GM19099 (cell line): ENCODE measurements around the gene TMEM250.

ENCODE experiments used
- POLR2A ChIP-seq: IDR thresholded peaks from 3 replicates; pipeline ENCODE4 v1.6.1; 2011; ENCODE audit warnings: low read depth; ENCODE audit not compliant: insufficient read length; ENCODE audit errors: extremely low read depth

The TMEM250 gene, protein sequence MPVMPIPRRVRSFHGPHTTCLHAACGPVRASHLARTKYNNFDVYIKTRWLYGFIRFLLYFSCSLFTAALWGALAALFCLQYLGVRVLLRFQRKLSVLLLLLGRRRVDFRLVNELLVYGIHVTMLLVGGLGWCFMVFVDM

DNA sequence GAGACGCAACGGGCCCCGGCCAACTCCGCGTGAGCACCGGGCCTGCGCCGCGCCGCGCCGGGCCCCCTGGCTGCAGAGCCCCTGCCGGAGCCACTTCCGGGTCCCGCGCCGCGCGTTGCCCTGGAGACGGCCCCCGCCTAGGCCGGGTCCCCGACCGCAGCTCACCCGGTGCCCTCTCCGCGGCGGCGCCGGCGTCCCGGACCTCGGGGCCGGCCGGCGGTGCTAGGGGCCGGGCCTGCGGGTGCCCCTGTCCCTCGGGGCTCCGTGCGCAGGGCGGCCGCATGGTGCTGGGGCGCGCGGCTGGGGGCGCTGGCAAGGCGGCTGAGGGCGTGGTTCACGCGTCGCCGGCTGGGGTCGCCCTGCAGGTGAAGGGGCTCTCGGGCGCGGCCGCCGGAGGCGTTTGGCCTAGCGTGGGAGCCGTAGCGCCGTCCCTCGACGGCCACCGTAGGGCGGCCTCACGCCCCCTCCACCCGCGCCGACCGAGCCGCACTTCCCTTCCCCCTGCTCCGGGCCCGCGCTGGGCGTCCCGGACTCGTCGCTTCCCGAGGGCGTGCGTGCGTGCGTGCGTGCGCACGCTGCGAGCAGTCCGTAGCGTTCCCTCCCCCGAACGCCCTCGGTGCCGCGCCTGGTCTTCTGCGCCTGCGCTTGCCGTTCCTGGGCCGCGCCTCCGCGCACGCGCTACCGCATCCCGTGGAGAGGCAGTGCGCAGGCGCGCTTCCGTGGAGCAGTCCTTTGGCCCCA, at the start of gene TMEM250:
Gene TMEM250, minus strand, starts transcription at position 556 of the 741 bp plus-strand sequence. CDS start 1,975 bp downstream, outside the sequence.
- peak; percentile 79 for TF ChIP-seq POLR2A

DNA sequence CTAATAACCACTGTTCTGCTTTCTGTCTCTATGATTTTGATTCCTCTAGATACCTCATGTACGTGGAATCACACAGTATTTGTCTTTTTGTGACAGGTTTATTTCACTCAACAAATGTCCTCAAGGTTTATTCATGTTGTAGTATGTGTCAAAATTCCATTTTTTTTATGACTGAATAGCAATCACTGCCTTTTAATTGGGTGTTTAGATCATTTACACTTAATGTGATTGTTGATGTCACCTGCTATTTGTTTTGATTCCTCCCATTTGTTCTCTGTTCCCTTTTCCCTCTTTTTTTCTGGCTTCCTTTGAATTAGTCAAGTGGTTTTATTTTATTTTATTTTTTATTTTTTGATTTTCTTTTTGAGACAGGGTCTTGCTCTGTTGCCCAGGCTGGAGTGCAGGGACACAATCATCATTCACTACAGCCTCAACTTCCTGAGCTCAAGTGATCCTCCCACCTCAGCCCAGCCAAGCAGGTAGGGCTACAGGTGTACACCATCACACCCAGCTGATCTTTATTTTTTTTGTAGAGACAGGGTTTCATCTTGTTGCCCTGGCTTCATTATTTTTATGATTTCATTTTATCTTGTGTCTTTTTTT, 44.7 kb upstream of the TMEM250 start:
- no peak for TF ChIP-seq POLR2A

DNA sequence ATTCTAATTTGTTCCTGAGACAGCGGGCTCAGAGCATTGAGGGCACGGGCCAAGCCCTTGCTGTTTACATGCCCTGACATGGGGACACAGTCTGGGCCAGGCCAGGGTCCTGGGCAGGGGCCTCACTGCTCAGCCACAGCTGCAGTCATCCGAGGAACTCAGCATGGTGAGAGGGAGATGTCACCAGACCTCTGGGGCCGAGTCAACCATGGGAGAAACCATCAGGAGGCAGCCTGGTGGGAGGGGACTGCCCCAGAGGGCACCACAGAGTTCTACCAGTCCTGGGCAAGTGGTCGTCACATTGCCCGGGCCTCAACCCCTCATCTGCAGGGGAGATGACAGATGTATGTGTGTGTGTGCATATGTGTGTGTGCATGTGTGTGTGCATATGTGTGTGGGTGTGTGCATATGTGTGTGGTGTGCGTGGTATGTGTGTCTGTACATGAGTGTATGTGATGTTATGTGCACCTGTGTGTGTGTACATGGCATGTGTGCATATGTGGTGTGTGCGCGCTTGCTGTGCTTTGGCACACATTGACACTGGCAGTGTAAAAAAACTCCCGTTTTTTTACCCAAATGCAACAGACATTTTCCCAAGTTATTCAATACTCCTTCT, 42.4 kb upstream of the TMEM250 start:
- TF ChIP-seq POLR2A, result no peak

DNA sequence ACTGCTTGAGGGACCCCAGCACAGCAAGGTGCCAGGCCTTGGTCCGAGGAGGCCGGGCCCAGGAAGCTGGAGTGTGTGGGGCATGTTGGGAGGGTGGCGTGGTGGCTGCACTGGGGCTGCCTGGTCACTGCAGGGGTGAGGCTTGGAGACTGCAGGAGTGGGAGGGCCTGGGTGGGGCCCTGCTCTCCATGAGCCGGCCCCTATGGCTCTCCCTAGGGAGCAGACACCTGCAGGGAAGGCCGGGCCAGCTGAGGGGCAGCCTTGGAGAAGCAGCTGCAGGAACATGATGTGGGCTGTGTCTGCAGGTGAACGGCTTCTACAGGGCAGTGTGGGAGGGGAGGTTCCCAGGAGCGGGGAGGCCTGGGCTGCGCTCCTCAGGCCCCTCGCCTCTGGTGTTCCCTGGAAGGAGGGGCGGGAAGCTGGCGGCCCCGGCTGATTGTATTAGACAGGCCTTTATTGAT, 41.7 kb upstream of the TMEM250 start:
- no peak for TF ChIP-seq POLR2A

DNA sequence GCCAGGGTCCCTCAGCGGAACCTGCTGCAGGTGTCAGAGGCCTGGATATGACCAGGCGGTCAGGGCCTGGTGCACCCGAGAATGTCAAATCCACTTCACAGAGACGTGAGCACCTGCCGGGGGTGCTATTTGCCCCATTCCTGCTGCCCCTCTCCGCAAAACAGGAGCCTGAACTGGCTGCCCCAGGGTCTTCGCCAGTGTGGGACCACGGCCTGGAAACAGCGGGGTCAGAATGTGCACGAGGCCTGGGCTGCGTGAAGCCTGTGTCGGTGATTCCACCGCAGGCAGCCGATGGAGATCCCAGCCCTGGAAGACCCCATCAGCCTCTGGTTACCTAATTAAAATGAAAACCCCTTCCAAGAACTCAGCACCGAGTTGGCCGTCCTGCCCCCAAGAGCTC, 41.2 kb upstream of the TMEM250 start:
- no peak for TF ChIP-seq POLR2A

DNA sequence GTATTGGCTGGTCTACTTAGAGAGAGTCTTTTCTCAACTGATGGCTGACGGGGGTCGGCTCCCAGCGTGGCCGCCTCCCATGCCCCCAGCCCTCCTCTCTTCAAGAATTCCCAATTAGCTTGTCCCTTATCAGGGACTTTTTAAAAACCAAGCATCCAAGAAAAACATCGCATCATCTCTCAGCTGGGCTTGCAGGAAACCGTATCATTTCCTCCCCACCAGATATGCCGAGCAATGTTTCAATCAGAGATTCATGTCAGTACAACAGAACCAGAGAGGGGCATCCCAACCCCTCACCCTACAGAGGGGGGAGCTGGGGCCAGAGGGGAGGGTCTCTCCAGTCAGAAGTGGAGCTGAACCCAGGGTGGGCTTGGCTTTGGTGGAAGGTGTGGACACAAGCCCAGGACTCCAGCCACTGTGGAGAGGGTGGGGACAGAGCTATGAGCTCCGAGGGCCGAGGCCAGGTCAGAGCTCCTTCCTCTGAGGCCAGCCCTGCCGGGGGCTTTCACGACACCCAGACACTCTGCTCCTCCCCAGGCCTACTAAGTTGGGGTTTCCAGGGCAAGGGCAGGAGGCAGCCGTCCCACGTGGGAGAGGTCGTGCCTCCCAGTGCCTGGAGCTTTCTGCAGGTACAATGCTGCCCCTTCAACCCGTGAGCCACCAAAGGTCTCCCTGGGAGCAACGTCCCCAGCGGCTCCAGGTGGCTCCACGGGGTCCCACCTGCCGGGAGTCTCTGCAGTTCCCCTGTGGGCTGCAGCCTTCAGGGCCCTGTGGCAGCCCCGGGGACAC, 39.0 kb upstream of the TMEM250 start:
- TF ChIP-seq POLR2A, result no peak

DNA sequence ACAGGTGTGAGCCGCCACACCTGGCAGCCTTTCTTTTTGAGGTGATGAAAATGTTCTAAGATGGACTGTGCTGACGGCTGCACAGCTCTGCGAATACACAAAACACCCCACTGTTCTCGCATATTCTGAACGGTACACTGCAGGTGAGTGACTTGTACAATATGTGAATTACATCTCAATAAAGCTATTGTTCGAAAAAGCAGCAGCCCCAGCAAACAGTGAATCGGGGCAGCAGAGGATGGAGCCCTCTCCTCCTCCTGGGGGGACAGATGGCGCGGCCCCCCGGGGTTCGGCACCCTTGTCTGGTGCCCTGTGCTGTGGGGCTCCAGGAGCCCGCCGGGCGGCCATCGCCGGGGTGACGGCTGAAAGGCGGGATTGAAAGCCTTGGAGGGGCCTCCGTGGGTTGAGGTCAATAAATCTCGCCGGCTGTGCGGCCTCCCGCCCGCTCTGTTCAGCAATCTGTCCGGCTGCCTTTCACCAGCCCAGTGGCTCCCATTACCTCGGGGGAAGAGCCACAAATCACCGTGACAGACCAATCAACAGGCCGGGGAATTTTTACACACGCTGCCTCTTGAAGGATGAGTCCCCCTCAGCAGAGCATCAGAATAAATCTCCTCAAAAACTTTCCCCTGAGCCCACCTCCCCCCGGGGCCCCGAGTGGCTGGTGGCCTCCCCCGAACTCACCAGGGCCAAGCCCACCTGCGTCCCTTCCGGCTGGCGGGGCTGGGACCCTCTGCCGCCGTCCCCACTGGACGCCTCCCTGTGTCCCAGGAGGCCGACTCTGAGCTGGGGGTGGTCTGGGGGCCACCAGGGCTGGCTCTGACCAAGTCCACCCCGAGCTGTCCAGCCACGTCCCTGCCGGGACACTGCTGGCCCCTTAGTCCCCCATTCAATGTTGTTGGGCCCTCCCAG, 37.8 kb upstream of the TMEM250 start:
- no peak for TF ChIP-seq POLR2A

DNA sequence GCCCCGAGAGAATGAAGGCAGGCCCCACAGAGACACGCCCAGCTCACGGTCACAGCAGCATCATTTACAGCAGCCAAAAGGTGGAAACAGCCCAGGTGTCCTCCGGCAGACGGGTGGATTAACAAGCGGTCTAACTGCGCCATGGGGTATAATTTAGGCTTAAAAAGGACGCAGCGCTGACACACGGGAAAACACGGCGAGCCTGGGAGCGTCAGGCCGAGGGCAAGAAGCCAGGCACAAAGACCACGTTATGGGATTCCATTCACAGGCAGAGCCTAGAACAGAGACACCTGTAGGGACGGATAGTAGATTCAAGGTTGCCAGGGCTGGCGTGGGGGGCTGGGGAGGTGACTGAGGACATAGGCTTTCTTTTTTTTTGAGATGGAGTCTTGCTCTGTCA, 36.9 kb upstream of the TMEM250 start:
- TF ChIP-seq POLR2A, result no peak

DNA sequence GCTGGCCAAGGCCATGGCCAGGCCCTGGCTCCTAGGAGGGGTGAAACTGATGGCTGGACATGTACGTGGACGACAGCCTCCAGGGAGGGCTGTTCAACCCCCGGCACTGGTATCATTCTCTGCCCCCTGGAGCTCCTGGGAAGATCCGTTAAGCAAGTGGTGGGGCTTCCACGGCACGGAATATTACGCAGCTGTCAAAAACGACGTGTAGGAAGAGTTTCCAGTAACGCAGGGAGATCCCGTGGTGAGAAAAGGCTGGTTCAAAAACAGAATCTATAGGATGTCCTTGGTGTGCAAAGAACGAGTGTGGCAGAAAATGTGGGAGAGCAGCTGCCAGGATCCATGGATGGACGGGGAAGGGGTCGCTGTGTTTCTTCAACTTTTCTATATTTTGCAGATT, 36.3 kb upstream of the TMEM250 start:
- no peak for TF ChIP-seq POLR2A

DNA sequence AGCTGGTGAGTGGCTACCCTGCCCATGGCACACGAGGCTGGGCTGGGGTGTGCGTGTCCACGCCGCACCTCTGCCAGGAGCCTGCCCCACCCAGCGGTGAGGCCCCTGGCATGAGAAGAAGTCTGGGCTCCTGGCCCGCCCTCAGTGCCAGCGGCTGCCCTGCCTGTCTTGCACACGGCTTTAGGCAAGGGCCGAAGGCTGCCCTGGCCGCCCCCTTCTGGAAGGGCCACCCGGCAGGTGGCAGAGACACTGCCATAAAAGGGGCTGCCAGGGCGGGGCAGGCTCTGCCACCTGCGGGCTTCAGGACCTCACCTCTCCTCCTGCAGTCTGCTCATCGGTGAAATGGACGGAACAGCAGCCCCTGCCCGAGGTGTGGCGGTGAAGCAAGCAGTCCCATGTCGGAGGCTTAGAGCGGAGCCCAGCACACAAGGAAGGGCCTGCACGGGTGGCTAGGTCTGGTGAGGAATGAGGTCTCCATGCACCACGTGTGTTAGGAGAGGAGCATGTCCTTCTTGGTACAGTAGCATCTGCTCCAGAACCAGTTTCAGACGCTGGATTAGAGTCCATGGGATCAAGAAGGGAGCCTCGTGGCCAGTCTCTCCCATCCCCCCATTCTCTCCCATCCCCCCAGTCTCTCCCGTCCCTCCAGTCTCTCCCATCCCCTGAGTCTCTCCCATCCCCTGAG, 34.8 kb upstream of the TMEM250 start:
- TF ChIP-seq POLR2A, result no peak

DNA sequence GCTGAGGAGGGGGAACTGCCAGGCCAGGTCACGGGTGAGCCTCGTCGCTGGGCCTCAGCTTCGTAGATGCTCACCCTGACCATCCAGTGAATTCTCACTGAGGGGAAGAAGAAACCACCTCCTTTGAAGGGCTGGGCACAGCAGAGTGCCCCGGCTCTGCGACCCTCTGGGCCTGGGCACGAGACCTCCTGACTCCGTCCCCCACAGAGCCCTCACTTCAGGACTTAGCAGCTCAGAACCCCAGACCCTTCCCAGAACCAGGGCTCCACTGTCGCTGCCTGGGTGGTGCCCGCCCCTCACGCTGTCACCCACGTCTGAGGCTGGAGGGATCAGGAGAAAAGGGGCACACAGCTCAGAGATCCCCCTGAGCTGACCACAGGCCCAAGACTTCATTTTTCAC, 34.3 kb upstream of the TMEM250 start:
- TF ChIP-seq POLR2A, result no peak

DNA sequence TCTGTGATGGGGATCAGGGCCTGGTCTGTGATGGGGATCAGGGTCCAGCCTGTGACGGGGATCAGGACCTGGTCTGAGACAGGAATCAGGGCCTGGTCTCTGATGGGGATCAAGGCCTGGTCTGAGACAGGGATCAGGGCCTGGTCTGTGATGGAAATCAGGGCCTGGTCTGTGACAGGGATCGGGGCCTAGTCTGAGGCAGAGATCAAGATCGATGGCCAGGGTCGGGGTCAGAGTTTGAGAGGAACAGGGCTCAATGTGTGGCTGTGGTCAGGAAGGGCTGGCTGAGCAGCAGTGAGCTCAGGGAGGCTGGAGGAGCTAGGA, 33.8 kb upstream of the TMEM250 start:
- TF ChIP-seq POLR2A, result no peak

DNA sequence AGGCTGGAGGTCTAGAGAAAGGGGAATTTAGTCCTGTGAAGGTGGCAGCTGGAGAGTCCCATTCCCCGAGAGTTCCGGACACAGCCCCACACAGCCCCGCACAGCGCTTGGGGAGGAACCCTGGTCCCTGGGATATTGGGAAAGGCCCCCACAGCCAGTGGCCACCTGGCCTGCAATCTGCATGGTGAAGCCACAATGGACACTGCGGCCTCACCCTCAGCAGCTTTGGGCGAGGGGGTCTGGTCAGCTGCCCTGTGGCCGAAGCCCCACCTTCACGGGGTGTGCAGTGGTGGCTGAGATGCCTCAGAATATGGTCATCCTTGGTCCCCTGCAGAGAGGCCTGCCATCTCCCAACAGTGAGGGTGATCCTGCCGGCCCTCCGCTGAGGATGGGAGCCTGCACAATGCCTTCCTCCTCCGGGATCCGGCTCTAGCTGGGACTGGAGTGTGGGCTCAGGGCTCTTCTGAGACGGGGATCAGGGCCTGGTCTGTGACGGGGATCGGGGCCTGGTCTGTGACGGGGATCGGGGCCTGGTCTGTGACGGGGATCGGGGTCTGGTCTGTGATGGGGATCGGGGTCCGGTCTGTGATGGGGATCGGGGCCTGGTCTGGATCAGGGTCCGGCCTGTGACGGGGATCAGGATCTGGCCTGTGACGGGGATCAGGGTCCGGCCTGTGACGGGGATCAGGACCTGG, 33.3 kb upstream of the TMEM250 start:
- no peak for TF ChIP-seq POLR2A
